ENCODE results near the gene NUCB1. TPM values are rescaled to one million over a fixed set of nuclear protein-coding genes. Genes with fewer than 3 reads are reported as not detected.

NUCB1 gene
- polyA plus RNA-seq, 1 donor (not counting 4 experiments of a cell fraction or from before 2014, with no cell fraction given): 44.3 TPM

- Histone ChIP-seq H3K27ac (ENCODE audit: control insufficient read depth, insufficient read depth, low read length) (no peak overlapping the region), H3K27me3 (ENCODE audit: control insufficient read depth, extremely low read depth, insufficient read depth, low read length) (no peaks in the 10 kb centered on the region), H3K9me1 (ENCODE audit: control insufficient read depth, extremely low read depth, insufficient read depth, low read length) (peaks cover 4% of the 10 kb centered on the region), H3K4me1 (ENCODE audit: control insufficient read depth, extremely low read depth, insufficient read depth, low read length) (peaks cover 27% of the 10 kb centered on the region), H3K9ac (ENCODE audit: control insufficient read depth, extremely low read depth, insufficient read depth, low read length) (no peak overlapping the region), H2AFZ (ENCODE audit: control insufficient read depth, low read length) (no peak overlapping the region), H3K36me3 (ENCODE audit: control insufficient read depth in 2 of 2, extremely low read depth in 1 of 2, insufficient read depth in 2 of 2, low read length in 2 of 2) (peaks cover 18 to 24% of the 10 kb centered on the region in 2 experiments), H3K4me3 (ENCODE audit: control insufficient read depth in 2 of 3, extremely low read depth in 1 of 3, insufficient read depth in 2 of 3, low read depth in 1 of 3, low read length in 3 of 3) (no peak overlapping the region), H3K4me2 (ENCODE audit: control insufficient read depth, extremely low read depth, insufficient read depth, low read depth, low read length) (no peak overlapping the region), H4K20me1 (ENCODE audit: control insufficient read depth, extremely low read depth, insufficient read depth, low read length) (peaks cover 6% of the 10 kb centered on the region), H3K9me3 (ENCODE audit: control insufficient read depth, low read depth, low read length) (no peaks in the 10 kb centered on the region), H3K79me2 (ENCODE audit: control insufficient read depth, insufficient read depth, low read length) (peaks cover 7% of the 10 kb centered on the region)
- no peak for FAIRE-seq
- TF ChIP-seq EZH2 (IDR thresholded peaks at IDR 0.05; ENCODE audit: low read length): no peak
- TF ChIP-seq, protein P1, sequence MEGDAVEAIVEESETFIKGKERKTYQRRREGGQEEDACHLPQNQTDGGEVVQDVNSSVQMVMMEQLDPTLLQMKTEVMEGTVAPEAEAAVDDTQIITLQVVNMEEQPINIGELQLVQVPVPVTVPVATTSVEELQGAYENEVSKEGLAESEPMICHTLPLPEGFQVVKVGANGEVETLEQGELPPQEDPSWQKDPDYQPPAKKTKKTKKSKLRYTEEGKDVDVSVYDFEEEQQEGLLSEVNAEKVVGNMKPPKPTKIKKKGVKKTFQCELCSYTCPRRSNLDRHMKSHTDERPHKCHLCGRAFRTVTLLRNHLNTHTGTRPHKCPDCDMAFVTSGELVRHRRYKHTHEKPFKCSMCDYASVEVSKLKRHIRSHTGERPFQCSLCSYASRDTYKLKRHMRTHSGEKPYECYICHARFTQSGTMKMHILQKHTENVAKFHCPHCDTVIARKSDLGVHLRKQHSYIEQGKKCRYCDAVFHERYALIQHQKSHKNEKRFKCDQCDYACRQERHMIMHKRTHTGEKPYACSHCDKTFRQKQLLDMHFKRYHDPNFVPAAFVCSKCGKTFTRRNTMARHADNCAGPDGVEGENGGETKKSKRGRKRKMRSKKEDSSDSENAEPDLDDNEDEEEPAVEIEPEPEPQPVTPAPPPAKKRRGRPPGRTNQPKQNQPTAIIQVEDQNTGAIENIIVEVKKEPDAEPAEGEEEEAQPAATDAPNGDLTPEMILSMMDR (optimal IDR thresholded peaks at IDR 0.05 in 1 of 3, IDR thresholded peaks at IDR 0.05 in 1 of 3, conservative IDR thresholded peaks at IDR 0.05 in 1 of 3; ENCODE audit: extremely low read depth in 1 of 3, insufficient read depth in 2 of 3, low read length in 3 of 3): no peak
- dilution Hi-C loops (cut with MboI; ENCODE audit: extremely low pct_ligation_motif_present, low sequenced_read_pairs): no loop called here
- no peak for DNase-seq (ENCODE audit: low read depth, low spot score)
These were observed 67.5 kb downstream of the NUCB1 start for GRCh38 chr19:48967346-48968178.

DNA sequence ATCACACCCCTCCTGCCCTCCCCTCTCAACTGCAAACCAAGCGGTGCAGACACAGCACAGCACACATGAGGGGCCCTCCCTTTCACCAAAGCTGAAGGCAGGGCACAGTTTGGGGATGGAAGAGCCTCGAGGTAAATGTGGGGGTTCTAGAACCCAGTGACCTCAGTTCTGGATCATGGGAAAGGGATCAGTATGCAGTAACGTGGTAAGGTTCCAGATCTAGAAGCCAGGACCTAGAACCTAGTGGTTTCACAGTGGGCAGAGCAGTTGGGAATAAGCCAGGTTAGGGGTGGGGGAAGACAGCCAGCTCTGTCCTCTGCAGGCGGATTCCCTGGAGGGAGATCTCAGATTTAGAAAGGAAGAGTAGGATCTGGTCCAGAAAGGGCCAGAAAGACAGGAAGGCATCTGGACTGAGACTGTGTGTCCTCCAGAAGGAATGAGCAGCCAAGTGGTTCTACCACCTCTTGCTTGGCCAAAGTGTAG is 68.1 kb downstream of the NUCB1 start:
- no peaks in the 10 kb centered on the region for H3K9me3 ChIP-seq (ENCODE audit: control insufficient read depth, low read depth, low read length)
- no peak overlapping the region for H3K9ac ChIP-seq (ENCODE audit: control insufficient read depth, extremely low read depth, insufficient read depth, low read length)
- FAIRE-seq: no peak
- no peak overlapping the region for H3K4me2 ChIP-seq (ENCODE audit: control insufficient read depth, extremely low read depth, insufficient read depth, low read depth, low read length)
- H3K27me3 ChIP-seq (ENCODE audit: control insufficient read depth, extremely low read depth, insufficient read depth, low read length): no peaks in the 10 kb centered on the region
- no peak overlapping the region for H3K27ac ChIP-seq (ENCODE audit: control insufficient read depth, insufficient read depth, low read length)
- peaks cover 18 to 24% of the 10 kb centered on the region in 2 experiments for H3K36me3 ChIP-seq (ENCODE audit: control insufficient read depth in 2 of 2, extremely low read depth in 1 of 2, insufficient read depth in 2 of 2, low read length in 2 of 2)
- TF ChIP-seq, protein P1 (optimal IDR thresholded peaks at IDR 0.05 in 1 of 3, IDR thresholded peaks at IDR 0.05 in 1 of 3, conservative IDR thresholded peaks at IDR 0.05 in 1 of 3; ENCODE audit: extremely low read depth in 1 of 3, insufficient read depth in 2 of 3, low read length in 3 of 3): no peak
- no peak for TF ChIP-seq EZH2 (IDR thresholded peaks at IDR 0.05; ENCODE audit: low read length)
- peaks cover 6% of the 10 kb centered on the region for H4K20me1 ChIP-seq (ENCODE audit: control insufficient read depth, extremely low read depth, insufficient read depth, low read length)
- peaks cover 4% of the 10 kb centered on the region for H3K9me1 ChIP-seq (ENCODE audit: control insufficient read depth, extremely low read depth, insufficient read depth, low read length)
- H3K4me1 ChIP-seq (ENCODE audit: control insufficient read depth, extremely low read depth, insufficient read depth, low read length): peaks cover 25% of the 10 kb centered on the region
- DNase-seq (ENCODE audit: low read depth, low spot score): no peak
- dilution Hi-C loops (cut with MboI; ENCODE audit: extremely low pct_ligation_motif_present, low sequenced_read_pairs): no loop called here
- H3K4me3 ChIP-seq (ENCODE audit: control insufficient read depth in 2 of 3, extremely low read depth in 1 of 3, insufficient read depth in 2 of 3, low read depth in 1 of 3, low read length in 3 of 3): no peak overlapping the region
- no peak overlapping the region for H2AFZ ChIP-seq (ENCODE audit: control insufficient read depth, low read length)
- H3K79me2 ChIP-seq (ENCODE audit: control insufficient read depth, insufficient read depth, low read length): peaks cover 7% of the 10 kb centered on the region

Measured in keratinocyte (primary cell).